SHP77 (cell line): ENCODE results near the gene C1orf53.
"Not testable (repeated sequence)": the region's sequence is repeated elsewhere in the genome, so short reads cannot be mapped to it uniquely, and the experiment has no call there.

Experiments
- DNase-seq, 2 experiments: peaks; one replicate each; lab custom pipeline; 2025; lab: John Stamatoyannopoulos, UW

The C1orf53 gene

GRCh38 chr1:197920414-197921117, 18.1 kb downstream of the C1orf53 start:
- no peak for DNase-seq

DNA sequence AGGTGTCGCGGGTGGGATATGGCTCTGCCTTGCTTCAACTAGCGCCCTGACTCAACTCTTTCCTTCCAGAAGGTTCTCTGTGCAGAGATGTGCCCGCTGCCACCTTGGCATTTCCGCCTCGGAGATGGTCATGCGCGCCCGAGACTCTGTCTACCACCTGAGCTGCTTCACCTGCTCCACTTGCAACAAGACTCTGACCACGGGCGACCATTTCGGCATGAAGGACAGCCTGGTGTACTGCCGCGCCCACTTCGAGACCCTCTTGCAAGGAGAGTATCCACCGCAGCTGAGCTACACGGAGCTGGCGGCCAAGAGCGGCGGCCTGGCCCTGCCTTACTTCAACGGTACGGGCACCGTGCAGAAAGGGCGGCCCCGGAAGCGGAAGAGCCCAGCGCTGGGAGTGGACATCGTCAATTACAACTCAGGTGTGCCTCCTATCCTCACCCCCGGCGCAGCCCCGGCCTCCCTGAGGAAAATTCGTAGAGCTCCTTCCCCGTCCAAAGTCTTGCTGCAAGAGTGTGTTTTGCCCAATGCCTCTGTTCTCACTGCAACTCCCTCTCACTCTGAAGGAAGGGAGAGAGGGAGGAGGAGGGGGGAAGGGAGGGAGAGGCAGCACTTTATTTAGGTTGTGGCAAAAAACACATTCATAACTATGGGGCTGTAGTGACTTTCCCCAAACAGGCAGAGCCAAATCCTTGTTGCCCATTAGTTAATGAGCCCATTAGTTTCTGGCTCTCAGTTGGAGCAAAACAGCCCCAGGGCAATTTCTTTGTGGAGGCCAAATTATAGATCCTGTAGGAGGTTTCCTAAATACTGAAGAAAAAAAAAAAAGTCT, 19.0 kb downstream of the C1orf53 start:
- DNase-seq: no peak

- DNase-seq: no peak
Observed at GRCh38 chr1:197922070-197922390, 19.6 kb downstream of the C1orf53 start.

GRCh38 chr1:197923038-197923437, 20.6 kb downstream of the C1orf53 start:
- no peak for DNase-seq

- peak in 1 of 2 experiments; percentile 12 for DNase-seq
Observed at GRCh38 chr1:197924516-197925123, 22.2 kb downstream of the C1orf53 start.

DNA sequence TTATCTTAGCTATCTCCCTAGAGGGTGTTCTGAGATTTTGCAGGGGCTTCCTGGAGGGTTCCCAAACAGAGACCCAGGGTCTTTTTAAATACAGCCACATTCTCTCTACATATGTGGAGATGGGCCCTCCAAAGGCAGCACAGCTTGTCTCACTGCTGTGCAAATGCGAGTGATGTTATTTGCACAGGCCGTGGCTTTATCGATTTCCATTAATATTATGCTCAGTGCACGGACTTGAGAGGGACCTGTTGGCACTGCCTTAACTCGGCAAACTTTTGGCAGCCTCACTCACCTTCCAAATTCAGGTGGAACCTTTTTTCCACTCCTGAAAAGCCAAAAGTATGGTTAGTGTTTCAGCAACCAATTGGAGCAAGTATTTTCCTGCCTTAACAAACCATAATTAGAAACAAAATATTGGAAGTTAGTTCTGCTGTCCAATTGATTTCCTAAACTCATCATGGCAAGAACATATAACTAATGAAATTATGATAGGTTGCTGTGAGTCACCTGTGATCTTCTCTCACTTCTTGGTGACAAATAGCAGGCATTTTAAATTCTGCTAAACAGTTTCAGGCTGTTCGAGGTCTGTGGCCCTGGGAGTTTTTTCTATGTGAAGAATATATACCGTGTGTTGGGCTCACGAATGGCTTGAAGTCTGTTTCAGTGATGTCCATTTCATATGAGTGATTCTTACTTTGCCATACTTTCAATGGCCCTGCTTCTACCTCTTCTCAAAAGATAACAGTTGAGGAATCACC, 25.7 kb downstream of the C1orf53 start:
- no peak for DNase-seq

DNA sequence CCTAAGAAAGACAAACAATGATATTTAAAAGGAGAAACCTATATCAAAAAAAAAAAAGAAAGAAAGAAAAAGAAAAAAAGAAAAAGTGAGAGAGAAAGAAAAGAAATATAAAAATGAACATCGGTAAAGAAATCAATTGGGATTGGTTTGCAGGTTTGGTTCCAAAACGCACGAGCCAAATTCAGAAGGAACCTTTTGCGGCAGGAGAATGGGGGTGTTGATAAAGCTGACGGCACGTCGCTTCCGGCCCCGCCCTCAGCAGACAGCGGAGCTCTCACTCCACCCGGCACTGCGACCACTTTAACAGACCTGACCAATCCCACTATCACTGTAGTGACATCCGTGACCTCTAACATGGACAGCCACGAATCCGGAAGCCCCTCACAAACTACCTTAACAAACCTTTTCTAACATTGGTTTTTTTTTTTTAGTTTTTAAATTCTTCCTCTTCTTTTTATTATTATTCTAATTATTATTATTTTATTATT, 26.5 kb downstream of the C1orf53 start:
- no peak for DNase-seq

GRCh38 chr1:197933016-197933415, 30.6 kb downstream of the C1orf53 start:
- DNase-seq: no peak

- DNase-seq: no peak
Observed at GRCh38 chr1:197933647-197934046, 31.2 kb downstream of the C1orf53 start.

DNA sequence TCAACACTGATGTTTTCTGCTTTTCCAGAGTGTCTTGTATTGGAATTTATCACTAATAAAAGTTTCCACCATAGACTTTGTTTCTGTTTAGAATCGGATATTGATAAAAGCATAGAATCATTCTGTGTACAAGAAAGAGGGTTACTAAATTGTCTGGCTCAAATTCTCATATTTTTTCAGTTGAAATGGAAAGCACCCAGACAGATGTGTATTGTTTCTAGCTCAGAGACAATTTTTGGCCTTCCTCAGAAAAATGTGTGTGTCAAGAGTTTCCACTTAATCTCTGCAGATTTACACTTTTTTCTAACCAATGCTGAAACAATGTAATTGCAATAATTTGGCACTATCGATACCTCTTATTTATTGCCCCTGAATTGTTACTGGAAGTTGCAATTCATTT, 35.0 kb downstream of the C1orf53 start:
- no peak for DNase-seq

DNA sequence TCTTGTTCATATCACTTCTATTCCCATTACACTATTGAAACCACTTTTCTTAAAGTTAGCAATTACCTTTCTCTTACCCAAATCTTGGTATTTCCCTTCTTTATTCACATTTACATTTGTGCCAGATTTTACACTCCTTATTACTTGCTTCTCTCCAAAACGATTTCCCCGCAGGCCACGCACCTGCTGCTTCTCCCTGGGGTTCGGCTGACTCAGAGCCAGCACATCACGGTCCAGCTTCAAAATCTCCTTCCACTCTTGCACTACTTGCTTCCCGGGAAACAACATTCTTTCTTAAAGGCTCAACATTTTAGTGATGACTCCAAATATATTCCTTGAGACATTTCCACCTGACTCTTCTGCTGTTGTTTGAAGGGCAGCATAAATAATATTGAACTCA, 35.5 kb downstream of the C1orf53 start:
- DNase-seq: no peak

GRCh38 chr1:197939159-197939980, 36.9 kb downstream of the C1orf53 start:
- DNase-seq: not testable (repeated sequence)

DNA sequence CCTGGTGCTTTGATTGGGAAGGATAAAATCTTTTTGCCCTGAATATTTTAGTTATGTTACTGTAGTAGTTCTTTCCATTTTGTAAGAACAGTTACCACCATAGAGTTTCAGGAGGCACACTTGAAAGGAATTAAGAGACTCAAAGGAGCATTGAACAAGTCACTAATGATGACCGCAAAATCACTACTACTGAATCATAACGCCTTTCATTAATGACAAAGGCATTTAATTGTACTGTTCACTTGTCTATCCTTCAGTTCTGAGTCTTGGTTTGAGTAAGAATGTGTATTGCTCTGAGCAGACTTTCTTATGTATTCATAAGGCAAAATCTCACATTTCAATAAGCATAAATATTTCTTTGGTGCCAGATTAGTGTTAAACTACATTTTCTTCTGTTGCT, 39.6 kb downstream of the C1orf53 start:
- DNase-seq: no peak

- DNase-seq: no peak
Observed at GRCh38 chr1:197944485-197944884, 42.1 kb downstream of the C1orf53 start.

GRCh38 chr1:197948926-197949899, 46.8 kb downstream of the C1orf53 start:
- DNase-seq: no peak

- DNase-seq: no peak
Observed at GRCh38 chr1:197951089-197951488, 48.7 kb downstream of the C1orf53 start.

GRCh38 chr1:197951617-197952175, 49.3 kb downstream of the C1orf53 start:
- no peak for DNase-seq

DNA sequence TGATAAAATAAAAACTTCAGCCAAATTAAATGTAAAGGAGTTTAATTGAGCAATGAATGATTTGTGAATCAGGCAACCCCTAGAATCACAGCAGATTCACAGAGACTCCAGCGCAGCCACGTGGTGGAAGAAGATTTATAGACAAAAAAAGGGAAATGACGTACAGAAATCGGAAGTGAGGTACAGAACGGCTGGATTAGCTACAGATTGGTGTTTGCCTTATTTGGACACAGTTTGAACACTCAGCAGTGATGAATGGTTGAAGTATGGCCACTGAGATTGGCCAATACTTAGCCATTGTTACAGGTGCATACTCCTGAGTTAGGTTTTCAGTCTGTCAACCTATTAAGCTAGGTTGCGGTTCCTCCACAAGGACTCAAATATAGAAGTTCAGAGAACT, 51.0 kb downstream of the C1orf53 start:
- not testable (repeated sequence) for DNase-seq

DNA sequence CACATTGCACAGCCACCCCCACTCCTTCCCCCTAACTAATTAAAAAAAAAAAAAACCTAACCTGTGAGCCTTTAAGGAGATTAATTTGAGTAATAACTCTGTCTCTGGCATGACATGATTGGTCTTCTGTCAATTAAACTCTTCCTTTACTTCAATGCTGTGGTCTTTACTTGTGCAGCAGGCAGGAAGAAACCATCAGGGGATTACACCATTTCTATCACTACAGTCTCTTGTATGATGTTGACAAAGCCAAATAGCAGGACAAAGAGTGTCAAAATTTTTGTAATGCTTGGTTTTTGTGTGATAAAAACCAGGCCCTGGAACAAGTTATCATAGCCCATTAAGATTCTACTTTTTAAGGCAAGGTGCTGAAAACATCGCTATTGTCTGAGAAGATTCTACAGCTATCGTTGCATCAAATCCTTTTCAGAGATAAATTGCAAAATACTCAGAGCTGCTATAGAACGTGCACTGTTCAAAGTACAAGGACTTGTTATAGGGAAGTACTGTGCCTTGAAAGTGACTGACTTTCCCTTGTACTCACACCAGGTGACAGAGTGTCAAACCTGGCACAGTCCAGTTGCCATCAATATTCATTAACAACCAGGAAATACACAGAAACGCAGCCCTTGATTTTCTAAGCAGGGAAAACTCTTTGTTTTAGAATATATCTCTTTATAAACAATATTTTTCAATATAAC, 52.4 kb downstream of the C1orf53 start:
- no peak for DNase-seq
